ENCODE measurements around the gene GJC2. TPM values are rescaled to one million over a fixed set of nuclear protein-coding genes. Genes with fewer than 3 reads are reported as not detected.

Gene GJC2
- total and polyA plus RNA-seq, 4 donors: 0.10 to 0.79 (median 0.25) TPM; not detected in 1

GRCh38 chr1:228181645-228182034 lies 31.9 kb downstream of the GJC2 start:
- no peak for DNase-seq (ENCODE audit: low spot score)
- TF ChIP-seq ZBTB33 (IDR thresholded peaks at IDR 0.05): no peak
- no peak for TF ChIP-seq FOXA2 (IDR thresholded peaks at IDR 0.05)
- TF ChIP-seq JUND (IDR thresholded peaks at IDR 0.05): no peak
- TF ChIP-seq RXRA (IDR thresholded peaks at IDR 0.05): no peak
- no peak for TF ChIP-seq REST (IDR thresholded peaks at IDR 0.05)
- no peak for TF ChIP-seq HNF4G (IDR thresholded peaks at IDR 0.05)
- no peak for TF ChIP-seq ATF3 (IDR thresholded peaks at IDR 0.05)
- no peak for TF ChIP-seq GABPA (IDR thresholded peaks at IDR 0.05 in 1 of 2, conservative IDR thresholded peaks at IDR 0.05 in 1 of 2)
- no peak for TF ChIP-seq YY1 (IDR thresholded peaks at IDR 0.05)

GRCh38 chr1:228182296-228183030 lies 32.7 kb downstream of the GJC2 start:
- H3K4me3 ChIP-seq (ENCODE audit: low read depth in 1 of 3, low read length in 3 of 3): no peak overlapping the region
- no peaks in the 10 kb centered on the region for H3K9me3 ChIP-seq (ENCODE audit: control insufficient read depth in 4 of 4, low read length in 3 of 4)
- H3K36me3 ChIP-seq (ENCODE audit: control insufficient read depth in 4 of 4, insufficient read depth in 3 of 4, low read depth in 1 of 4, low read length in 3 of 4): no peaks in the 10 kb centered on the region
- no peaks in the 10 kb centered on the region for H3K27me3 ChIP-seq (ENCODE audit: control insufficient read depth in 4 of 4, insufficient read depth in 4 of 4, low read length in 3 of 4)
- no peaks in the 10 kb centered on the region for H3K4me1 ChIP-seq (ENCODE audit: control insufficient read depth in 4 of 4, insufficient read depth in 4 of 4, low read length in 3 of 4)
- no peak for DNase-seq (ENCODE audit: low spot score)
- no peak overlapping the region for H3K9ac ChIP-seq (ENCODE audit: low read depth in 1 of 2, low read length in 2 of 2)
- TF ChIP-seq TAF1 (conservative IDR thresholded peaks at IDR 0.05): no peak
- TF ChIP-seq NR2F2 (IDR thresholded peaks at IDR 0.05): no peak
- no peak for TF ChIP-seq RXRA (IDR thresholded peaks at IDR 0.05)
- TF ChIP-seq MAX (IDR thresholded peaks at IDR 0.05): no peak
- TF ChIP-seq GABPA (IDR thresholded peaks at IDR 0.05 in 1 of 2, conservative IDR thresholded peaks at IDR 0.05 in 1 of 2): no peak
- 94% methylated on average over 32 of the region's 32 CpGs for WGBS
- no peak overlapping the region for H3K27ac ChIP-seq (ENCODE audit: low read depth in 1 of 2, low read length in 2 of 2)

More at GRCh38 chr1:228181645-228182034, 31.9 kb downstream of the GJC2 start:
- no peak overlapping the region for H3K9ac ChIP-seq (ENCODE audit: low read depth in 1 of 2, low read length in 2 of 2)
- H3K4me3 ChIP-seq (ENCODE audit: low read depth in 1 of 3, low read length in 3 of 3): no peak overlapping the region
- 91% methylated on average over 9 of the region's 9 CpGs for WGBS
- H3K27ac ChIP-seq (ENCODE audit: low read depth in 1 of 2, low read length in 2 of 2): no peak overlapping the region
- H3K9me3 ChIP-seq (ENCODE audit: control insufficient read depth in 4 of 4, low read length in 3 of 4): no peaks in the 10 kb centered on the region
- no peaks in the 10 kb centered on the region for H3K4me1 ChIP-seq (ENCODE audit: control insufficient read depth in 4 of 4, insufficient read depth in 4 of 4, low read length in 3 of 4)
- H3K27me3 ChIP-seq (ENCODE audit: control insufficient read depth in 4 of 4, insufficient read depth in 4 of 4, low read length in 3 of 4): no peaks in the 10 kb centered on the region
- H3K36me3 ChIP-seq (ENCODE audit: control insufficient read depth in 4 of 4, insufficient read depth in 3 of 4, low read depth in 1 of 4, low read length in 3 of 4): peaks cover 0 to 3% (median 0%) of the 10 kb centered on the region in 4 donors
